ENCODE results near the gene TCFL5.

The TCFL5 gene

DNA sequence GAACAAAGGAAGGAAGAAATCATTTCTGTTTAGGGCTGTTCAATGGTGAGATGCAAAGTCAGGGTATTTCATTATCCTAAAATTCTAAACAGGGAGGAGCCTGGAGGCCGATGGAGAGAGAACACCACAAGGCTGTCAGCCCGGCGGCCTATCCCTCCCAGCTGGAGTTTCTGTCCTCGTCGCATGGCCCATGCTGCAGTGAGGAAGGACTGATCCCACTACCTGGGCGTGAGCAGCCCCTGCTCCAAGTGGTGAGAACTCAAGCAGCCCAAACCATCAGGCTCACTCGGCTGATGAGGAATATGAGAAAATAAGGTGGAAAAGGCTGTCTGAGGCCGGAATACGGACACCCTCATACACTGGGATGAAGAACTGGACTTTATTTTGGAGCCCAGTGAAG, 33.9 kb upstream of the TCFL5 start:
- DNase-seq, result no peak

DNA sequence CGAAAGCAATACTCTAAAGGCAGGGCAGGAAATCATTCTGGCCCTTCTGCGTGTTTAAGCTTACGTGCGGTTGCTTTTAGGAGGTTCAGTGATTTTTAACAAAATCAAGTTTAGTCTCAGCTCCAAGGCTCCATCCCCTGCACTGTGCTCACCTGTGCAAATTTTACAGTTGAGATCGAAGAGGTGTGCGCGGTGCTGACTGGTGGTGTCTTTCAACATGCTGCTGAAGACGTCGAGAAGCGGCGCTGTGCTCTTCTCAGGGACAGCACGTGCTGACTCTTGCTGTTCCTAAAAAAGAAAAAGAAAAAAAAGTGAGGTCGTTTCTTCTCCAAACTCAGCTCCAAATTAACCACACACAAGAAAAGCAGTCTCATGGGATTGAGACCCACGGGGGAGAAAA, 32.6 kb upstream of the TCFL5 start:
- no peak for DNase-seq

DNA sequence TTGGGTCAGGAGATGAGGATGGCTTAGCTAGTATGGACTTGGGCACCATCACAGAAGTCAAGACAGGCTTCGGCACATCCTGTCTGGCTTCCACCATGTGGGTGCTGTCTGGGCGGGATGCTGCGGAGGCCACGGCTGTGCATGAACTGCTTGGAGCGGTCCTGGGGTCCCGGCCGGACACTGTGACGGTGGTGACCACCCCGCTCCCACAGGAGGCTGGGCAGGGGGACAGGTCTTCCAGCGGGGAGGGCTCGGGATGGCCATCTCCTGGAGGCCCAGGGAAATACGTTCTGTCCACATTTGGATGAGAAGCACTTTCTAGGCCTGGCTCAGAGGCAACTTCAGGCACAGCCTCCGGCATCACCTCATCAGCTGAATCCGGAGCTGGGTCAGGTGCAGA, 32.1 kb upstream of the TCFL5 start:
- no peak for DNase-seq

DNA sequence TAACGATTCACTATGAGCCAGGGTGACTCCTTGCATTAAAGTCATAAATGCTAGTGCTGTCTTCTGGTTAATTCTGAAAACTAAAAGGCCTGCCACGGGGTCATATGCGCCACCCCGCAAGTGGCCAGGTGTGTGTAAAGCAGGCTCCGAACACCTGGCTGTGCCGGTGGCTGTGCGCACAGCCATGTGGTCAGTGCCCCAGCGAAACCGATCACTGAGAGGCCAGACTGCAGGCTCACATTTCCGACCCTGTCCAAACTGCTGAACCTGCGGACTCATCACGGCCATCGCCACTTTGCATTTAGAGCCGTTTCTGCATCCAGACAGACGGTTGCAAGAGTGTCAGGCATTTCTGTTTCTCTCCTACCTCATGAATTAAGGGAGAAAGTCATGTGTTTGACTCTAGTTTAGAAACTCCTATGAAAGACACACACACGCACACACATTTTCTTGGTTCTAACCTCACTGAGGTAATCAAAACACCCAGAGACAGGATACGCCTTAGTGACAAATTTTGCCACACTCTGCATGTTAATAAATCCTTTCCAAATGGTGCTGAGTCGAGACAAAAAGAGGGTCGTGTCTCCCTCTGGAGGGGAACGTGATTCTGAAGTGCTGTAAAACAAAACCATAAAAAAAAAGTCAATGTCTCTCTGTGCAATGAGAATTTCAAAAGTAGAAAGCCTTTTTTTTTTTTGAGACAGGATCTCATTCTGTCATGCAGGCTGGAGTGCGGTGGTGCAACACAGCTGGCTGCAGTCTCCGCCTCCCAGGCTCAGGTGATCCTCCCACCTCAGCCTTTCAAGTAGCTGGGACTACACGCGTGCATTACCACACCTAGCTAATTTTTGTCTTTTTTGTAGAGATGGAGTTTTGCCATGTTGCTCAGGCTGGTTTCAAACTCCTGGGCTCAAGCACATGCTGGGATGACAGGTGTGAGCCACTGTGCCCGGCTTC, 31.0 kb upstream of the TCFL5 start:
- no peak for DNase-seq

DNA sequence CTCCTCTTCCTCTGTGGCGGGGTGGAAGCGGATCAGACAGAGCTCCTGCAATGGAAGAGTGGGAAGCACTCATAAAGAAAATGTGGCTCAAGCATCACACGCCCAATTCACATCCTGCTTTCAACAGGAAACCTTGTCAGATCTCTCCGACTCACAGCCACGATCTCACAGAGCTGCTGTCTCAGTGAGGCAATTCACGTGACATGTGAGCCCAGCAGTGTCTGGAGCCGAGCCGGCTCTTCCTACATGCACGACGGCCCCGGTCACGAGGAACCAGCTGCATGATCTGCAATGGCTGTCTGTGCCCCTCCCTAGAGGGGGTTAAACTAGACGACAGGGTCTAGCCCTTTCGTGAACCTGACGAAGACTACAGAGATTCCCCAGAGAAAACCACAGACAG, 29.5 kb upstream of the TCFL5 start:
- DNase-seq, result no peak

DNA sequence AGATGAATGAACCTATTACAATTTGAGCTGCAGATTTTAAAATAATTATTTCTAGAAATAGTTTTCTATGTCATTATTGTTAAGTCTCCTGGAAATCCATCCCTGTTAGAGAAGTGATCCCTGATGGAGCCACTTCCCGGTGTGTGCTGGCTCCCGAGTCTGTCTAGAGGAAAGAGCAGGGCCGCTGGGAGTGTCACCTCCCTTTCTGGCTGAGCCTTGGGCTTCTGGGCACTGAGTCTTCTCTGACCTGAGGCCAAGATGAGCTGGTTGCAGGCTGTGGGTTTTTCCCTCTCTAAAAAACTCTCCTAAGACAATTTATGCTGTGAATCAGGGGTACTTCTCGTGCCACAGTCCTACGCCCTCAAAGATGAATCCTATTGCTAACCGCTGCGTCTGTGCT, 28.8 kb upstream of the TCFL5 start:
- DNase-seq, result no peak

DNA sequence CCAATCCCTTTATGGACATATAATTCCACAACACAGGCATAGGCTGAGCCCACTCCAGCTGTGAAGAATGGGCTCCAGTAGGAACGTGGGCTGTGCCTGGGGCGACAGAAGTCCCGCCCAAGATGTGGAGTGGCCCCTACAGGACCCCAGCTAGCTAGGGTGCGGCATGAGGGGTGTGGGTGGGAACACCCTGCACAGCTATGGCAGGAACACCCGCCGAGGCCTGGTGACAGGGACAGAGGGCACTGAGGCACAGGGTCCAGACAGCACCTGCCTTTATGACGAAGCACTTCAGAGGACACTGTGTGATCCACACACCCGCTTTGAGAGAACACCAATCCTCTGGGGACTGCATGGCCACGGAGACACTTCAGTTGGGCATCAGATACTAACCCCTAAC, 28.2 kb upstream of the TCFL5 start:
- DNase-seq, result no peak

DNA sequence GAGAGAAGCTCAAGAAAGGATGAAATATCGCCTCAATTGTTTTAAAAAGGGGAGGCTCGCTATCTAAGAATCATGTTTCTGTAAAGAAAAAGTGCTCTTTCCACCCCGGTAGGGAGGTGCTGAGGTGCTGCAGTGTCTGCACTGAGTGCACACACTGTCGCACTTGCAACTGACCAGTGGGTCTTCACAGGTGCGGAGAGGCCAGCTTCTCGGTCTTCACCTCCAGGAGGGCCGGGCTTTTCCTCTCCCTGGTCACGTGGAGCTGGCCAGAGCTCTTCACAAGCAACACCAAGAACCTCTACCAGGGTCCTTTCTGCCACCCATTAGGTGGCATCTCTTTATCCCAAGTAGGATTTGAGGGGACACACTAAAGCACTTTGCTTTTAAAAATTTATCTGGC, 27.8 kb upstream of the TCFL5 start:
- no peak for DNase-seq

DNA sequence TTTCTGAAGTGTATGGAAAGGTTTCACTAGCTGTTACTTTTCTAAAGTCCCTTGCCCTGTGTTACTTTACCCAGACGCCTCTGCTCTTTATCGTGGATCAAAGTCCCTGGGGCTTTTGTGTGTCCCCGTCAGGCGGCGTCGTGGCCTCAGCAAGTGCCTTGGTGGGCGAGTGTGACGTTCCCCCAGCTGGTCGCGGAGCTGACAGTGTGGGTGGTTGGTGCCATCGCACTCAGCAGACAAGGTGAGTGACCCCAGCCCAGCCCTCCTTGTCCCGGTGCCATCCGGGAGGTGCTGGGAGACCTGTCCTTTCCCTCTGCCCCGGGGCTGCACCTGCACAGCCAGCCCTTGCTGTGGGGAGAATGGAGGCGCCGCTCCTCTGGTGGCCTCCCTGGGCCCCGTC, 27.3 kb upstream of the TCFL5 start:
- DNase-seq, result no peak

DNA sequence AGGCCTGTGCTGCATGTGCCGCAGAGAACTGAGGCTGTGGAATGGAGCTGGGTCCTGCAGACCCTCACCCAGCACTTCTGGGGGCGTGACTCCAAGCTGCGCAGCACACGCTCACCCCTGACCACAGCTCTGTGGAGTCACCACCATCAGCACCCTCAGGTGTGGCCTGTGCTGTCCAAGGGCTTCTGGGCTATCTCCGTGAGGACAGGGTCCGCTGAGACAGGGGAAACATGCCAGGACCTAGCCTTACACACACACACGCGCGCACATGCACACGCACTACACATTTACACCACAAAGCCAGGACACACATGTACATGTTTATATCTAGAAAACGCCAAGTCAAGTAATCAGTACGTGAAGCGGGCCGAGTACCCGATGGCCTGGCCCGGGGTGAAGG, 26.8 kb upstream of the TCFL5 start:
- DNase-seq, result no peak

DNA sequence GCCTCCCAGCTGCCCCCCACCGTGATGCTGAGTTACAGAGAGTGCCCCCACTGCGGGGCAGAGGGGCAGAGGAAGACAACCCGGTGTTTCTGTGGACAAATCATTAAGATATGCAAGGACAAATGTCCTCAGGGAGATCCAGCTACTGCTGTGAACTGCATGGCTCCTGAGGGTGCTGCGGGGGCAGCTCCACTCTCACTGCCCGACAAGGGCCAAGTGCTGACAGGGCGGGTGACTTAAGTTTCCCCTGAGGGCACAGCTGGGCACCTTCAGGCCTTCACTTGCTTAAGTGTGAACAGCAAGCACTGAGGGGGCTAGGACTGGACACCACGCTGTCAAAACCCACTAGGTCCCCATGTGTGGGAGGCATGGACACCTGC, 26.2 kb upstream of the TCFL5 start:
- DNase-seq, result no peak

DNA sequence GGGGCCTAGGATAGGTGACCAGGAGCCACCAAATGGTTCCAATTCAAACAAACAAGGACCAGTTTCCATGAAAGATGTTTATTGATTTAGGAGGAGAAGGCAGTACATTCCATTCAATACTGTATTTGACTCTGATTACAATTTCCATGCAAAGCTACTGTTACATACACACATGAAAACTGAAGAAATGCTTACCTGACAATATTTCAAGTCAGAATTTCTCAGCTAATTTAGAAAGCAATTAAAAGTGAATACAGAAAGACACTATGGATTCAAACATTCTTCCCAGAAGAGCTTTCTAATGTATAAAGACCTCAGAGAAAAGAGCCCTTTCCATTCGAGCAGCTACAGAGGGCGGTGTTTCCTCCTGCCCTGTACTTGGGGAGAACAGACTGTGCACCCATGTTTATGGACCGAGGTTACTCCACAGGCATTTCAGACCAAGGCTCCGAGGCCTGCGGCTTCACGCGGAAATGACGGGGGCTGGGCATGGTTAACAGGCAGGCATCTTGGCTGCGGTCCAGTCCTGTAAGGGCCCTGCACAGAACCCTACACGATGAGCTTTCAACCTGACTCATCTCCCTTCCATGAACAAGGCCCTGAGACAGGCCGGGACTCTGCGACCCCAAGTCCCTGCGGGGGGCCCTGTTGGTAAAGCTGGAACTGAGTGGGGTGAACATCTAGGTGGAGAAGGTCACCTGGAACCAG, 25.7 kb upstream of the TCFL5 start:
- DNase-seq, result no peak

DNA sequence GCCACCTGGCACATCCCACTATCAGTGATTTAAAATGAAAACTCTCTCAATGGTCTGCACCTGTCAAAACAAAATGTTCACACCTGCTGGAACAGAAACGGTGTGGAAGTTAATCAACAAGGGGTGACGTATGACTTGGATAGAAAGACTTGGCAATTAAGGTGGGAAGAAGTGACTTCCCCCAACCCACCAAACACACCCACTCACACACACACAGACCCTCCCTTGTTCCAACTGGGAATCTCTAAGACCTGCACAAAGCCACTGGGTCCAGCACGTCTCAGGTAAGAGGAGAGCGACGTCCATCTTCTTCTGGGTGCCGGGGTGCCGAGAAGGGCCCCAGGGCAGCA, 25.1 kb upstream of the TCFL5 start:
- DNase-seq, result no peak

DNA sequence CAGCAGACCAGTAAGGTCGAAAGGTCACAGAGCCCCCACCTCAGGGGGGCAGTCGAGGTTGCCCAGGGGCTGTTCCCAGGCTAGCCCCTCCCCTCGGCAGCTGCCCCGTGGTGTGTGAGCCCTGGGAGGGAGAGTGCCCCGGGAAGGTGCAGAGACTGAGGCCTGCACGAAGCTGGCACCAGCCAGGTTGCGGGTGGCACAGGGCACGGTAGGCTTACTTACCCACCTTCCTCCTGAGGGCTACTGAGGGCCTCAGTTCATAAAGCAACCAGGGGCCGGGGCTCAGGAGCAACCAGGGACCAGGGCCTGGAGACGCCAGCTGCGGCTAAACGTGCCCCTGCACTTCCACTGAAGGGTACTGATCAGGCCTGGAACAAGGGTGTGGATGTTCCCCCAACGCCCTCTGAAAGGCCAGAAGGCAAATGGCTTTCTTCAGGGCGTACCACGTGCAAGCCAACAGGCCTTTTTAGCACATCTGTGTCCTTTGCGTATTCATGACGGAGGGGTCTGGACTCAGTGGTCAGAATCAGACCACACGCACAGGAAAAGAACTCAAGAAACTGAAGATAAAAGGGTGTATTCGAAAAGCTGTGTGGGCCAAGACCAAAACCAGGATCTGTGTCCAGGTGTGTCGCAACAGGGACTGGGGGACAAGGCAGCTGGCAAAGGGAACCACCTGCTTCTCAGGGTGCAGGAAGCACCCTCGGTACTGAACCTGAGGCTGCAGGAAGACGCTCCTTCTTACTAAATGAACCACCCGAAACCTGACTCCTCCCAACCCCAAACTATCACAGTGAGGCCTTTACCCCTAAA, 24.5 kb upstream of the TCFL5 start:
- DNase-seq, result no peak

DNA sequence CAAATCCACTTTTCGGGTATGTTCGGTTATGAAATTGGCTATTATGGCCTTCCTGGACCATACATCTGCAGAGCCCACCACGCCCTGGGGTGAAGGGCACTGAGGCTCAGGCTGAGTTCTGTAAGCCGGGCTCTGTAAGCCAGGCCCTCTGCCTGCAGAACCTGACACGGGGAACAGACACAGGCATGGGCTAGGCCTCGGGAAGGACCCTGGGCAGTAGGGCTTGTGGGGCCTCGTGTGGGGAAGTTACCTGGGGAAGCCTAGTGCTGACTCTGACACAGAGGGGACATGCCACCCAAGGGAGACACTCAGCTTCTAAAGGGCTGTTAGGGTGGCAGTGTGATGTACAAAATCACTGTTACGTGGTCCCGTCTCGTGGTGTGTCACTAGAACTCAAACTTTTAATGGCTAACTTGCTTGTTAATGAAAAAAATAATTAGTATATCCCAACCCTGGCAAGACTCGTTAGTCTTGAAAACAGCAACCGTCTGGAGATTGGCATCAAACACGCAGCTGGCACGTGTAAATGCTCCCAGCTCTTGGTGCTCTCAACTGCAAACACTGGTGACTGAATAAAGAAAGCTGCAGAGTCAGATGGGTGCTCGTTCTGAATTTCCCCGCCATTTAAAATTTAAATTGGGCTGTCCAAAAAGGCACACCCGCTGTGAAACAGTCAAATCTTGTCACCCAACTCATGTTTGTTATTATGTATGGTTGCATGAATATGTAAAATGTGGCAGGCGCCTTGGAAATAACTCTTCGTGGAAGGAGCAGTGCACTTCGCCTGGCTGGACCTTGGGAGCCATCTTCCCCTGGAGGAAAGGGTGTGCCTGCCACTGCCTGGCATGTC, 23.6 kb upstream of the TCFL5 start:
- DNase-seq, result no peak

DNA sequence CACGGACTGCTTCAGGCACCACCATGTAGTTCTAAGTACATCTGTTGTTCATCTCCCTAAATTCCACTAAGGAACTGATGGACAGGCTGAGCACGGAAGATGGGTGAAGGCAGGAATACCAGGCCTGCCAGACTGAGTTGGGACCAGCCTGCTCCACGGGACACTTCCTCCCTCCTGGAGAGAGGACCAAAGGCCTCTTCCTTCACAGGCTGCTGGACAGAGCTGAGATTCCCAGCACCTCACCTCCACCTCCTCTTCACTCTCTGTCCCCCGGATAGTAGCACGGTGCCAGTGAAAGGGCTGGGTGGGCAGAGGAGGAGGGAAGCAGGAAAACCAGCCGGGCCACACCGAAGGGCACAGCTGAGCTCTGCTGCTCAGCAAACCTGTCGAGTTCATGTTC, 22.9 kb upstream of the TCFL5 start:
- no peak for DNase-seq

DNA sequence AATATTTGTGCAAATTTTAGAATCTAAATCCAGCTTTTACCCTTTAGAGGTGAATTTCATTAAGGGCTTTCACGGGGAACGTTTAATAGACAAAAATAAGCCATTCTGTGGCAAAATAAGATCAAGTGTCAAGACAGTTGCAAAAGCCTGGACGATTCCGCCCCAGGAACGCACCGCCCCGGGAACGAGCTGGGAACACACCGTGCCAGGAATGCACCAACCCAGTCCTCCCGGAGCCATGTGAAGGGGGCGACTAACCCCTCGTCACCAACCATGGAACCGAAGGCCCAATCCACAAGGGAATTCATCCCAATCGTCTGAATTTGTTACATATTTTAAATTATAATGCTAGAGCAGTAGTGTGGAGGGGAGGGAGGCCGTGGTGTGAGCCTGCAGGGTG, 20.8 kb upstream of the TCFL5 start:
- DNase-seq, result no peak

DNA sequence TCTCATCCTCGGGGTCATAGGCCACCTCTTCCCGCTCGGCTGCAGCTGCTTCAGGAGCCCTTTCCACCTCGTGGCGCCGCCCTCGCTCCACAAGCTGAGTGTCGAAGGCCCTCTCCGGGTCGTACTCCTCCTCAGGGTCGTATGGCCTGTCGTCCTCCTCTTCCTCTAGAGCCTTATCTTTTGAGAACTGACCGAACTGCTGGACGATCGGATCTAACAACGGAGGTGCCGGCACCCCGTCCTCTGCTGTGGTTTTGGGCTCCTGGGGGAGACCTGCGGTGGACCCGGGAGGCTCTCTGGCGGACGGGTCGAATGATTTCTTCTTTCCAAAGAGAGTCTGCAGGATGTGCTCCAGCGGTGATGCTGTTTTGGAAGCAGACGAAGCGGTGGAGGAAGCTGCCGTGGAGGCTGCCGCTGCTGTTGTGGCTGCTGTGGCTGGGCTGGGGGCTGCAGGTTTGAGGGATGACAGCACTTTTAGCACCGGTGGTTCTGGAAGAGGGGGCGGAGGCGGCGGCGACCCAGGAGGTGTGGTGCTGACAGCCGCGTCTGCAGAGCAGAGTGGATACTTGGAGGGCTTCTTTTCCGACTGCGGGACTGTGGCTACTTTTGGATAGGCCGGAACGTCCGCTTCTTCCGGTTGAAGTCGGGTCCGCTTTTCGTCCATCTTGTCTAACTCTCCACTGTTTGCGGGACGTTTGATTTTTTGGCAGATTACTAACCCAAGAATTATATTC, 20.2 kb upstream of the TCFL5 start:
- no peak for DNase-seq

DNA sequence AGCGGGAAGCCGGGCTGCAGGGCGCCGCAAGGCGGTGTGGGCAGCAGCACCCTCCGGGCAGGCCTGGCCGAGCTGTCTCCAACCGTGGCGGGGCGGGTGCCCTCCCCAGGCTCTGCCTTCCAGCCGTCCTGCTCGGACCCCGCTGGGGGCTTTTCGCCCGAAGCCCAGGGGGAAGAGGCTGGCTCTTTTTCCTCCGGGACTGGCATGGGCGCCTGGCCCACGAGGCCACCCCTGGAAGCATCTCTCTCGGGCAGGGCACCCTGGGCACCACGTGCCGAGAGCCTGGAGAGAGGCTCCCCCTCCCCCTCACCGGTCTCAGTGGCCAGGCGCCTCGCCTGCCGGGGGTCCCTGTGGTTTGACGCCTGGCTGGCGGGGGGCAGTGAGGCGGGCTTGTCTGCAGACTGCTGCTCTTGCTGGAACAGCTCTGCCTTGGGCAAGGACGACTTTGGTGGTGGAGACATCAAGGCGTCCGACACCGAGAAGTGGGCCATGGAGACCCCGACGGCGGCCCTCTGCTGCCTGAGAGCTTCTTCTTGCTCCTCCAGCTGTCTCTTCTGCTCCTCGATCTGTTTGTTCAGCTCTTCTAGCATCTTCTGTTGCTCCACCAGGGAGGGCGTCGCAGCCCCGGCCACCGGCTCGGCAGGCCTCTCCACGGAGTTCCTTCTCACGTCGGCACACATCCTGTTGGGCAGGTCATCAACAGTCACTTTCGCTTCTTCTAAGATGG, 19.5 kb upstream of the TCFL5 start:
- DNase-seq, result no peak

DNA sequence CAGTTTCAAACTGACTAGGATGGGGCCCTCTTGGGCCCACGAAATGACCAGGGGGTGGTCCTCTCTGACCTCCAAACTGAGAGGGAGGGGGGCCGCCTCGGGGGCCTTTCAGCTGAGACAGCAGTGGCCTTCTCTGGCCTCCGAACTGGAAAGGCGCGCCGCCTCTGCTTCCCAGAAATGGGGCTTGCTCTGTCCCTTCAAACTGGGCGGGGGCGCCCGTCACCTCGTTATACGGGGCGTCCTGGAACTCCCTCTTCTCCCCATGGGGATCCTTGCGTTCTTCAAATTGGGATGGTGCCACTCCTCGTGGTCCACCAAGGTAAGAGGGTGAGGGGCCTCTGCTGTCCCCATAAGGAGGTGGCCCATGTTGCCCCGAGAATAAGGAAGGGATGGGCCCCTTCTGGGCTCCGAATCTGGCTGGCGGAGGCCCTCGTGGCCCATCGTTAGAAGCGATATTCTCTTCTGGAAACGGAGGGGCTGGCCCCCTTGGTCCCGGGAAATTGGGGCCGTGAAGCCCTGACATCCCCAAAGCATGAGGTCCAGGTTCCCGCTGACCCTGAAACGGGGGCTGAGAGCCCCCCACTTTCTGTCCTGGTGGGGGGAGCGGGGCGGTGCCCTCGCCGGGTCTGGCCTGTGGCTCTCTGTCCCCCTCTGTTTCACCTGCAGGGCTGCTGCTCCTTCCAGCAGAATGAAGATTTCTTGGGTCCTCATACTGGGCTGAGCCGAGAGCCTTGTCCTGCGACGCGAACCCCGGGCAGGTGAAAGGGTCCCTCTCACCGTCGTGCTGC, 18.7 kb upstream of the TCFL5 start:
- no peak for DNase-seq

Measured in NCI-H1930 (cell line).